ENCODE measurements around the gene GAGE13.
"Not testable (repeated sequence)": the region's sequence is repeated elsewhere in the genome, so short reads cannot be mapped to it uniquely, and the experiment has no call there.

DNA sequence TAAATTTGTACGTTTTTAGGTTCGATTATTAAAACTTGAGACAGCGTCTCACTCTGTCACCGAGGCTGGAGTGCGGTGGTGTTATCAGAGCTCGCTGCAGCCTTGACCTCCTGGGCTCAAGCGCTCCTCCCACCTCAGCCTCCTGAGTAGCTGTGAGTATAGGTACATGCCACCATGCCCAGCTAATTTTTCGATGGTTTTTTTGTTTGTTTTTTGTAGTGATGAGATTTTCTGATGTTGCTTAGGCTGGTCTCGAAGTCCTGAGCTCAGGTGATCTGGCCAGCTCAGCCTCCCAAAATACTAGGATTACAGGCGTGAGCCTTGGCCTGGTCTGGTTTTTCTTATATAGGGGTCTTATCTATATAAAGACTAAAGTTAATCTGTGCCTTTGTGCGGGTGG is 961 bp upstream of the GAGE13 start:
- TF ChIP-seq, protein P1, sequence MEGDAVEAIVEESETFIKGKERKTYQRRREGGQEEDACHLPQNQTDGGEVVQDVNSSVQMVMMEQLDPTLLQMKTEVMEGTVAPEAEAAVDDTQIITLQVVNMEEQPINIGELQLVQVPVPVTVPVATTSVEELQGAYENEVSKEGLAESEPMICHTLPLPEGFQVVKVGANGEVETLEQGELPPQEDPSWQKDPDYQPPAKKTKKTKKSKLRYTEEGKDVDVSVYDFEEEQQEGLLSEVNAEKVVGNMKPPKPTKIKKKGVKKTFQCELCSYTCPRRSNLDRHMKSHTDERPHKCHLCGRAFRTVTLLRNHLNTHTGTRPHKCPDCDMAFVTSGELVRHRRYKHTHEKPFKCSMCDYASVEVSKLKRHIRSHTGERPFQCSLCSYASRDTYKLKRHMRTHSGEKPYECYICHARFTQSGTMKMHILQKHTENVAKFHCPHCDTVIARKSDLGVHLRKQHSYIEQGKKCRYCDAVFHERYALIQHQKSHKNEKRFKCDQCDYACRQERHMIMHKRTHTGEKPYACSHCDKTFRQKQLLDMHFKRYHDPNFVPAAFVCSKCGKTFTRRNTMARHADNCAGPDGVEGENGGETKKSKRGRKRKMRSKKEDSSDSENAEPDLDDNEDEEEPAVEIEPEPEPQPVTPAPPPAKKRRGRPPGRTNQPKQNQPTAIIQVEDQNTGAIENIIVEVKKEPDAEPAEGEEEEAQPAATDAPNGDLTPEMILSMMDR (IDR thresholded peaks at IDR 0.05): not testable (repeated sequence)
- not testable (repeated sequence) for TF ChIP-seq POLR2A (IDR thresholded peaks at IDR 0.05)

Data from tibial nerve (tissue), 3 donors.